Cardiac septum (tissue), 1 donor: ENCODE measurements around the gene PLOD2. TPM values are rescaled to one million over a fixed set of nuclear protein-coding genes. Genes with fewer than 3 reads are reported as not detected.

Source experiments
- total RNA-seq: library from RNA; stranded (reverse); fragmentation: NEBNext Ultra II Directional; extraction: Animal tissue kit (Norgen Biotek cat#: 25700); gene quantifications from one replicate; pipeline ENCODE4 v1.2.1, GENCODE V29; 2021
- donor health status: DM: no; HTN: no; CAD: no.

The PLOD2 gene
- total RNA-seq, 1 donor from 2014 or later: 27.3 TPM

Other genes with a start within 250 kb of the PLOD2 start
- 14.2 TPM for gene PLSCR4, start 89.9 kb upstream of the PLOD2 start, total RNA-seq